HG02852 (cell line): ENCODE results near the gene FLRT2.

Source experiments
- ATAC-seq: cut with Tn5 transposase; IDR thresholded peaks from one replicate; pipeline ENCODE4 v1.9.1; 2021; ENCODE audit warnings: mild to moderate bottlenecking, moderate library complexity; ENCODE audit not compliant: unreplicated experiment

The FLRT2 gene, protein sequence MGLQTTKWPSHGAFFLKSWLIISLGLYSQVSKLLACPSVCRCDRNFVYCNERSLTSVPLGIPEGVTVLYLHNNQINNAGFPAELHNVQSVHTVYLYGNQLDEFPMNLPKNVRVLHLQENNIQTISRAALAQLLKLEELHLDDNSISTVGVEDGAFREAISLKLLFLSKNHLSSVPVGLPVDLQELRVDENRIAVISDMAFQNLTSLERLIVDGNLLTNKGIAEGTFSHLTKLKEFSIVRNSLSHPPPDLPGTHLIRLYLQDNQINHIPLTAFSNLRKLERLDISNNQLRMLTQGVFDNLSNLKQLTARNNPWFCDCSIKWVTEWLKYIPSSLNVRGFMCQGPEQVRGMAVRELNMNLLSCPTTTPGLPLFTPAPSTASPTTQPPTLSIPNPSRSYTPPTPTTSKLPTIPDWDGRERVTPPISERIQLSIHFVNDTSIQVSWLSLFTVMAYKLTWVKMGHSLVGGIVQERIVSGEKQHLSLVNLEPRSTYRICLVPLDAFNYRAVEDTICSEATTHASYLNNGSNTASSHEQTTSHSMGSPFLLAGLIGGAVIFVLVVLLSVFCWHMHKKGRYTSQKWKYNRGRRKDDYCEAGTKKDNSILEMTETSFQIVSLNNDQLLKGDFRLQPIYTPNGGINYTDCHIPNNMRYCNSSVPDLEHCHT

DNA sequence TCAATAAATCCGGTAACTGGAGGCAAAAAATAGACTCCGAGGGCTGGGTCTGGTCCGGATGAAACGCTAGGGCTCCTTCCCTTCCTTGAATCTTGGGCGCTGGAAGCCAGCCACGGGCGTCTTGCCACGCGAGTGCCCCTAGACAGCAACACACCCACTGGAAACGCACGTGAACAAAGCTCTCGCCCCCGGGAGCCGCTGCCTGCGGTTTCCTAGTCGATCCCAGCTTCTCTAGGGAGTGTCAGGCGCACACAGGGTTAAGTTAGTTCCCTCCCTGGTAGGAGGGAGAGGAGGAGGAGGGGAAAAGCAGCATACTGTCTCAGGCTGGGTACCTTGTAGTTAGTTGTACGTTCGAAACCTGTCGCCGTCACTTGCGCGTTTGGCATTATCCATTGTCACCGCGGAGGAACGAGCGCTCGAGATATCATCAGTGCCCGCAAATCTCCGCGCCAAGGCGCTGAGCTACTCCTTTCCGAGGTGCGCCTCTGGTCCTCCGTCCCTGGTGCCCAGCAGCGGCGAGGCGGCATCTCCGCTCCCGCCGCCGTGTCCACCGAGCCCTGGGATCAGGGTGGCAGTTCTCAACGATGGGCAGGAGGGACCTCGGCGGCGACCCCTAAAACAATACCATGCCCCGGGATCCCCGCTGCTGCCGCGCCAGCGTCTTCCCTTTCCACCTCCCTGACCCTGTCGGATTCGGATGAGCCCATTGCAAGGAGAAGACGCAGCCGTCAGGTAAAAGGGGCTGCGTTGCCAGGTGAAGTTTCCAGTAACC lies at the start of gene FLRT2:
TSS of gene FLRT2 (plus strand) at position 342 of the 772 bp plus-strand sequence. CDS start 91,371 bp downstream, outside the sequence.
- ATAC-seq: no peak

DNA sequence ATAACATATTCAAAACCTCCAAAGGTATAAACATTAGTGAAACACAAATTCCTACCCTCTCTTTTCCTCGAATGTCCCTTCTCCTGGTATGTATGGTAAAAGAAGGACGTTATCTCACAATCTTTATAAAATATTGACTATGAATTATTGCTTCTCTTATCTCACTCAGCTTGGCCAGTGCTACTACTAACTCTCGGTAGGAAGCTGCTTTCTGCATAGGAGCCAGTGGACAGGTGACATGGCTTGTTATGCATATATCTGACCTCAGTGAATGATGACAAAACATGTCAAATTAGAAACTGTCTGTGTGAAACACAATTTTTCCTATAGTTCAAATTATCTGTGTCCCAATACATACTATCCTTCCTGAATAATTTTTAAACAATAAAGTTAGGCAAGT lies 48.5 kb upstream of the FLRT2 start:
- ATAC-seq: no peak

DNA sequence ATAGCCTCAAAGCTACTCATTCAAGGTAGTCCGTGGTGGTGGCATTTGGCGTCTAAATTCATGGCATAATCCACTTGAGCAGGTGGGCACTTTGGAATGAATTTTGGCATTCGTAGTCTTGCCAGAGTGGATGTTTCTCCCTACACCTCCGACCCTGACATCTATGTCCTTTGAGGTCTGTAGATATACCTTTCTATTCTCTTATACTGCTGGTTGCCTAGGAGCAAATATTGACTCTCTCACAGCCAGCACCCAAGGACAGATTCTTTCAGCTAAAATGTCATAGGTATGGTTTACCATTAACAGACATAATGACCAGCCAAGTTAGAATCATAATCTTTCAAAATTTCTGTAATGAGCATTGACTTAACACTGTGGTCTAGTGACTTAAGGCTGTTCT lies 47.4 kb upstream of the FLRT2 start:
- no peak for ATAC-seq

DNA sequence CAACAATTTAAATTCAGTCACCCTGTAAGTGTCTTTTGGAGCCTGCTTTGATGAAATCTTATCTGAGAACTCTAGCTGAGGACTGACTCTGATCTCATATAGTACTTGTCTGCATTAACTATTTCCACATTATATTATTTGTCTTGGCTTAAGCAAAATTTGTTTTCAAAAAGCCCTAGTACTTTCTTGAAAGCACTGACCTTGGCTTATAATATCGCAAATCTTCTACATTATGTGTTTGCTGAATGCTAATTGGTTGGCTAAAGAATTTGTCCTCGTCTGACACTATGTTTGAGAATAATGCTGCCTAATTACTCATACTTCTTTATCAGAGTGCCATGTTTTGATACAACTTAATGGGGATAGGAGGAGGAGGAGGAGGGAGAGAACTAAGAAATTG lies 46.9 kb upstream of the FLRT2 start:
- ATAC-seq: no peak

DNA sequence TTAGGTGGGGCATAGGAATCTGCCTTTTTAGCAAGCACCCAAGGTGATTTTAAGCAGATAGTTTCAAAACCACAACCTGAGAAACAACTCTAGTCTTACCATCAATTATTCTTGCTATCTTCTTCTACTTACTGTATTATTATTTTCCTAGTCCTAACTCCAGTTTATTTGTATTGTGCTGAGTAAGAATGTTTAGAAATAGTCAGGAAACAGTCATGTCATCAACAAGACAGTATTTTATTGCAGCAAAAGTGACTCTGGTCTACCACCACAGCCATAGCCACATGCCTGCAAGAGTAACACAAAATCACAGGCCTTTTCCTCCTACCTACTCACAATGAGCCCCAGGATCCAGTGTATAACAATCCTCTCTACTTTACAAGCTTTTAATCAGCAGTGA lies 46.3 kb upstream of the FLRT2 start:
- ATAC-seq: no peak

DNA sequence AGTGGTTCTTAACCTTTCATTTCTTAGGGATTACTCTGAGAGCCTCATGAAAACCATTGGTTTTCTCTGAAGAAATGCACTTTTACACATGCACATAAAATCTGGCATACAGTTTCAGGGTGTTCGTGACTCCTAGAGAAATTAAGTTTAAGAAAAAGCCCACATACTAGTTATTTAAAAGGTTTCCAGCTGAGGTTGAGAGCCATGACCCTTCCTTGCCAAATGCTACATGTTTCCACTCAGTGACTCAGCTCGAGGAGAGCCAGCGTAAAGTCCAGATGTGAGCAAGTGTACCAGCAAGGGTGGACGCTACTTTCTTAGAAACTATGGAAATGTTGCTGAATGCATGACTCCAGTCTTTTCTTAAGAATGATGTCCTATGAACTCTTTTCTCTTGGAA lies 42.7 kb upstream of the FLRT2 start:
- ATAC-seq: no peak

DNA sequence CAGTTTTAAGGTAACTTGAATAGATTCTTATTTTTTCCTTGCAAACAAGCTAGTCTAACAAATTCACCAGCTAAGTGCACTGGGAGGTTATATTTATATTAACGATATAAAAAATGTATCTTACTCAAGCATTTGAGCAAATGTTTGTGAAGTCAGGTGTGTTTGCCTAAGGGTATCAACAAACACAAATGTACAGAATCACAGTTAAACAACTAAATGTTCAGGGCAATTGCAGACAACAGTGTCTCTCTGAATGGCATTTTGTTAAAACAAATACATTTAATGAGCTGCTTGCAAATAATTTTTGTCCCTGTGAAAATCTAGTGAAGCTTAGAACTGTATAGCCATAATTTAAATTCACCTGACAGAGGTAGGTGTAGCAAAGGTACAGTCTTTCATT lies 28.2 kb upstream of the FLRT2 start:
- ATAC-seq: no peak

DNA sequence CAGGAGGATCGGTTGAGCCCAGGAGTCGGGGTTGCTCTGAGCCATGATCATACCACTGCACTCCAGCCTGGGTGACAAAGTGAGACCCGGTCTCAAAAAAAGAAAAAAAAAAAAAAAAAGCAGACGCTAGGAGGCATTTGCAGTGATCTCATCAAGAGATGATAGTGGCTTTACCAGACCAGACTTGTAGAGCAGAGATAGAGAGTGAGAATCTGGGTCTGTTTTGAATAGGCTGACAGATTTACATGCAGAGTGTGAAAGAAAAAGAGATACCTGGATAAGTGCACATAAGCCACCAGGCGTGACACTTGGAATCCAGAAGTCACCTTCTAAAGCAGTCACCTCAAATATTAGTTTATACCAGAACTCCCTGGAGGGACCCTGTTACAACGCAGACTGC lies 21.1 kb upstream of the FLRT2 start:
- ATAC-seq: no peak

DNA sequence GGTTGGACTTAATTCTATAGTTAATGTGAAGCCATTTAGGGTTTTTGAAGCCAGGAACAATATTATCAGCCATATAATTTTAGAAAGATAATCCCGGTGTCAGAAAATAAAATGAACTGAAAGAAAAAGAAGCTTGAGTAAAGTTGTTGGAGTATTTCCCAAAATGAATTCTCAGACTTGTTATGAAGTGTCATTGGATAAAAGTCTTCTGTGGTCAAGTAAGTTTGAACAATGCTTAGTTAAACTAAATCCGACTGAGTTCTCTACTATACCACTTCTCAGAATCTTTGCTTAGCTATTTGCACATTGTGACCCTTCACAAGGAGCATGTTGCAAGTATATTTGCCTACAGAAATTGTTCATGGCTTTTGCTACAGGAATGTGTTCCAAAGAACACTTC lies 17.5 kb upstream of the FLRT2 start:
- no peak for ATAC-seq

DNA sequence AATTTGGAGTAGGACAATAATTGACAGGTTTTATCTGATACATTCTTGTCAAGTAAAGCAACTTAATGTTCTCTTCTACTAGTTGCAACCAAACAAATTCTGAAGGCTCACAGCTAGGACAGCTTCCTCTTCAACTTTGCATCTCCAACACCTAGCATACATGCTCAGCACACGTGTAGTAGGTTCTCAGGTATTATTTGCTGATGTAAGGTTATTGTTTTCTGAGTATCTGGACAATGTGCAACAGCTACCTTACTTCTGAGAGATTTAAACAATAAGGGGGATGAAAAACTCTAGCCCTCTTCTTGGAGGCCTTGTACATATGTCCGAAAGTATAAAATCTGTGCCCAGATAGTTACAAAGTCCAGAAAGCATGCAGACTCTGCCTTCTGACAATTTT lies 15.5 kb upstream of the FLRT2 start:
- ATAC-seq: no peak

DNA sequence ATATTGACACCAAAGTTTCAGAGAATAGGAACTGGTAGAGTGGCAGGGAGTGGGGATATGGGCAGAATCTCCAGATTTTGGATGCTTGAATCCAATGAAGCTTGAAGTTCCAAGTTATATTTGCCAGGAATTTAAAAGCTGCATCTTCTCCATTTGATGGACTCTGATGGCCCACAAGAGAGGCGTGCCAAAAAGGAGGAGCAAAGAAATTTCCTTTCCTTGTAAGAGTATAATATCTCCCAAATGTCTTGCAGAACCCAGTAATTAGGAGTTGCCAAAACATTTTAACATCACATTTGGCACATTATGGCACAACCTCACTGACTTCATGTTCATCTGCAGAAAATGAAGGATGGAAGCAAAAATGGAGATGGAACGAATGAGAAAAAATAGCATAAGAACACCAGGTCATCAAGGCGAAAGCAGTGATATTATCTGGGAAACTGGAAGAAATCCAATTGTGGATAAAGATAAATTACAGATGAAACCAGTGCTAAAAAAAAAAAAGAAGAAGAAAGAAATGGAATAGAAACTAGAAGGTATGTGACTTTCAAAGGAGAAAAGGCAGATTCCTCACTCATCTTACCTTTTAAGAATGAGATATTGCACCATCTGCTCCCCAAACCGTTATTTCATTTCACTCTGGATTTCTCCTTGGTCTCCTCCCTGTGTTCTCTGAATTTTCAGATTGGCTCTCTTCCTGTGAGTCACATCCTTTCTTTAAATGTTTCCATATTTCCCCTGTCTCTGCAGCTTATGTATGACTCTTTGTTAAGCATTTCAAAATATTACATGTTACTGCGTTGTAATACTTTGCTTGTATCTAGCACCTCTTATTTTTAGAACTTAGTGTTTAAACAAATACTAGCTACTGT lies 13.5 kb upstream of the FLRT2 start:
- ATAC-seq: no peak

DNA sequence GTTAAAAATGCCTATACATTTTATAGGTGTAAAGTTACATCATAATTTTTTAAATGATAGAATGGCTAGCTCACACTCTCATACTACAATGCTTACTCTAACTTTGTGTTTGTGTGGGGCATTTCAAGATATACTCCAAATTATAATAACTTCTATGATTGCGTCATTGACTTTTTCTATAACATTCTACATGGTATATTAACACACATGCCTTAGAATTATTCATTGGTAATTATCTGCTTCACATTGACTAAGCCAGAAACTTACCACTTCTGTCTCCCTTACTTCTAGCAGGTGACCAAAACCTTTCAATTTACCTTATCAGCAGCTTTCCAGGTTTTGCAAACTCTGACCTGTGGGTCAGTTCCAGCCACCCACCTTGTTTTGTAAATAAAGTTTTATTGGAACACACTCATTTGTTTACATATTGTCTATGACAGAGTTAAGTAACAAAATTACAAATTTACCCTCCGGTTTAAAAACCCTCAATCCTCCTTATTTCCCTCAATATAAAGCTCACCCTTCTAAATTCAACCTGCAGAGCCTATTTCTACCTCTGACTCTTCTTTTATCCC lies 12.7 kb upstream of the FLRT2 start:
- ATAC-seq: no peak

DNA sequence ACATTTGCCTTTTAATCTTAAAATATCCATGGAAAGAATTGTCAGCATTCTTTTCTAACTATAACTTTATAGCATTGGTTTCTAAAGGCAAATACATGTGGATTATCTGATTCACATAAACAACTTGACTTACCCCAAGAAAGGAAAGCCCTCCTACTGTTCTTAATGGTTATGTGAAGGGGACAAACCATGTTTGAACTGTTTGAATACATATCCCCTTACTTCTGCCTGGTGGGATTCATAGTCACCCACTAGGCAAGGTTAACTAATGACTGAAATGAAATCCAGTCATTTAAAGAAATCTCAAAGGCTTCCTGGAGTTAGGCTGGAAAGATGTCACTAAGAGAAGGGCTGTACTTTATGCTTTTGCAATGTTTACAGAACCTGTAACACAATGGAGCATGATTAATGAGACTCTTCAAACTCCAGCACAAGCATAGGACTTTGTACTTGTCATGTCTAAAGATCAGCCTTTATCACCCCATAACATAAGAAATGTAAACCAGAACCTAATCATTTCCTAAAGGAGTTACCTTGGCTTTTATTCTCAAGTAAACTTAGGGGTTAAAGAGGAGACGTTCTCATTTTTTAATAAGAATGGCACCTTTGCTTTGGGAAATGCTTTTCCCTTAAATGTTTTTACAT lies 10.2 kb upstream of the FLRT2 start:
- no peak for ATAC-seq

DNA sequence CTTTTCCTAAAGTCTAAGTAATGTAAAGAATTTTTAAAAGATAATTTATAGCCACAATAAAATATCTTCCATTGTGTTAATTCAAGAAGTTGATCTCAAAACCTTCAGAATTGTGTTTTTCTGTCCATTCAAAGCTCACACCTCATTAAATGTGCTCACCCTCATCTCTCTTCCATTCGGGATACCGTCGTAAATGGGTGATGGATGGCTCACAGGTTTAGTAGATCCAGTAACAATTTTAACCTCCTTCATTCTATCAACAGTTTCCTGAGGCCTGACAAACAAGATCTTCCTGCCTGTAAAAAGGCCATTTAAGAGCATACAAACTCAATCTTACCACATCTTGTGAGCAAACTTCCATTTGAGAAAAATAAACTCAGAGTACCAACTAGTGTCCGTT lies 9.4 kb upstream of the FLRT2 start:
- ATAC-seq: no peak

DNA sequence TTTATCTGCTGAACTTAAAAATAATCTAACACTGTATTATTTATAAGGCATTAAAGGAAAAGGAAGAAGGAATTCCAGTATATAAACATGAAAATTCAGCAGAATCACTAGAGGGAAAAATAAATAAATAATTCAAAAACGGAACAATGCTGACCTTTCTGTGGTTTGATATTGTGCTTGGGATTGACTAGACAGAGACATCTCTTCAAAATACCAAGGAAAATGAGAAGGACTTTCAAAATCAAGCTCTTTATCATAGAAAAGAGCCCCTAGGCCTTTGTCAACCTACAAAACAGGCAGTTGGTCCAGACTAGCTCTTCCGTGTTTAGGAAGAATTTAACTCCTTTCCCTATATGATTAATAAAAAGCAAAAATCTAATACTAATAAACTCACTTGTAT lies 6.3 kb upstream of the FLRT2 start:
- no peak for ATAC-seq

DNA sequence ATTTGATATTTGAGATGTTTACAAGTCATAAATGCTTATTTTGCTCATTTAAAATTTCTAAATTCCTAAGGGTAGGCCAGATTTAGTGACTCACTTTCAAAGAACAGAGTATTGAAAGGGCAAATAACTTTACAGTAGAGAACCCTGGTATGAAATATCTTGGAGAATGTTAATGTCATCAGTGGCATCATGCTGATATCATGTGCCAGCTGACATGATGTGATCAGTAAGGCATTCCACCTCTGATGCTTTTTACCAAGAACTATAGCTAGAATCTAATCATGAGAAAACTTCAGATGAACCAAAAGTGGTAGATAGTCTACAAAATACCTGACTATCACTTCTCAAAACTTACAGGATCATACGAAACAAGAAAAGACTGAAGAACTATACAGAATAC lies 2.9 kb upstream of the FLRT2 start:
- ATAC-seq: no peak

DNA sequence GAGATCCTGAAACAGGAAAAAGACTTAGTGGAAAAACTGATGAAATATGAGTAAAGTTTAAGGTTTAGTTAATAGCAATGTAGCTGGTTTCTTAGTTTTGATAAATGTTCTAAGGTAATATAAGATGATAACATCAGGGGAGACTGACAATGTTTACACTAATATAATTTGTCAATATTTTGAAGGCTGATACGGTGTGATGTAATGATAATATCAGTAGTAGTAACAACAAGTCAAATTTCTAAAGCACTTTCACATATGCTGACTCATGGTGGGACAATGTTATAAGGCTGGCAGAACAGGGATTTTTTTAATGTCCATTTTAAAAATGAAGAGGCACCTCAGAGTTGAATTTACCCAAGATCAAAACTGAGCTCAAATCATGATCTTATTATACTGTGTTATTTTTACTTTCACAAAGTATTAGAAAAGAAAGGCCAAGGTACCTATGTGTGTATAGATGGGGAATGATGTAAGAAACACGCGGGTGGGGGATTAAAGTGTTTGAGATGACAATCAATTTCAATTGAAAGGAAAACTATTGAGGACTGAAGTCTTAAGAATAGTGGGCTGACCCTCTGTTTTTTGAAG lies 2.4 kb upstream of the FLRT2 start:
- no peak for ATAC-seq

DNA sequence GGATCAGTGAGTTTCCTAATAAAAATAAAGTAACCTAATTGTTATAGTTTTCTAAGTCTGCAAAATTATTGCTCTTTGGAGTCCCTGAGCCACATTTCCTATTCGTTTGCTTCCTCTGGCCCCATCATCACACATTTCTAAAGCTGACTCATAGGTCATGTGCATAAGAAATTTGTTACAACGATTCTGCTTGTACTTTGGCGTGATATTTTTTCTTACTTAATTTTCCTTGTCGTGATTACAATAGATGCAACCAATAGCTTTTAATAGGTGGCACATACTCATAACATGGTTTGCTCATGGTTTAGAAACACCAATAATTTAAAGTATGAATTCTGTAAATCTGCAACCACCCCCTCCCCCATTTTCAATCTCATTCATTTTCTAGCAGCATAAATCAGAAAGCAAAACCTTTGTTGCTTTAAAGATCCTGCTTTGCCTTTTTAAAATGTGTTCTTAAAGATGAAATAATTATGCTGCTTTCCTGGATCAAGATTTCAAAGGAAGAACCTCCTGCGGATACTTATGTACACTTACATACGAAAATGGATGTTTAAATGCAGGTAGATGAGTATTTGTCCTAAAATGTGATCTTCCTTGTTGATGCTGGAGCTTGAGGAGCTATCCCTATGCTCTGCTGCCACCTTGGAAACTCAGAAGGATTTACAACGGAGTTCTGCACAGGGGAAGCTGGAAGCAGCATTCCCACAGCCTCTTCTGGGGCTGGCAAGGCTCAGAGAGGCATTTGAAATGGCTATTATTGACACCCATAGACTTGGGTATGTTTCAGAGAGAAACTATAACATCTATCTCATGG lies 1.7 kb upstream of the FLRT2 start:
- no peak for ATAC-seq
